NB4 (cell line): ENCODE measurements around the gene MDFIC2.

Experiments
- DNase-seq: peaks from one replicate; pipeline ENCODE4 v3.0.0; 2010; ENCODE audit warnings: low read depth
- H3K4me3 ChIP-seq: one replicate; pipeline ENCODE4 v1.5.1; 2011; ENCODE audit warnings: mild to moderate bottlenecking, low read depth, low read length, moderate library complexity
- MYC ChIP-seq: IDR thresholded peaks from 2 replicates; pipeline ENCODE4 v1.6.1; 2011; ENCODE audit warnings: low read depth, low read length
- POLR2A ChIP-seq: IDR thresholded peaks from 2 replicates; pipeline ENCODE4 v1.6.1; 2011; ENCODE audit warnings: mild to moderate bottlenecking; ENCODE audit not compliant: insufficient read length; ENCODE audit errors: extremely low read depth
- TF ChIP-seq, protein P1 (sequence below): IDR thresholded peaks from one replicate; pipeline ENCODE4 v1.5.1; 2012; ENCODE audit warnings: low read depth, low read length
- TF ChIP-seq, protein P2 (sequence below): IDR thresholded peaks from 2 replicates; pipeline ENCODE4 v1.6.1; 2011; ENCODE audit warnings: low read depth, low read length

The MDFIC2 gene

DNA sequence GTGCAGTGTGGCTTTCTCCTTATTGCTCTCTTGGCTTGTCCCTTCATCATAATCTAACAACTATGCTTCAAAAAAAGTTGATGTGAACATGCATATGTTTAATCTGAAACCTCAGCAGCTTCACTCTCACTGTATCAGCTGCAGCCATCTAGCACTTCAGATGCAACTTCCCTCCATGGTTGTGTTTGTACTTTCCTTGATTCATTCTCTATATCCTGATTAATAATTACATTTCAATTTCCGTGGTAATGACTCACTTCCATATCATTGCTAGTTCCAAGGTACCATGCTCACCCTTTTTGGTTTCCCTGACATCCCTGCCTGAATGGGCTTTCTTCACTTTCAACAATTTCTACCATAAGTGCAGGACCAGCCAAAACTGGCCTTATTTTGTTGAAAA, 51.2 kb downstream of the MDFIC2 start:
- H3K4me3 ChIP-seq = no peak overlapping the region
- TF ChIP-seq, protein P1, sequence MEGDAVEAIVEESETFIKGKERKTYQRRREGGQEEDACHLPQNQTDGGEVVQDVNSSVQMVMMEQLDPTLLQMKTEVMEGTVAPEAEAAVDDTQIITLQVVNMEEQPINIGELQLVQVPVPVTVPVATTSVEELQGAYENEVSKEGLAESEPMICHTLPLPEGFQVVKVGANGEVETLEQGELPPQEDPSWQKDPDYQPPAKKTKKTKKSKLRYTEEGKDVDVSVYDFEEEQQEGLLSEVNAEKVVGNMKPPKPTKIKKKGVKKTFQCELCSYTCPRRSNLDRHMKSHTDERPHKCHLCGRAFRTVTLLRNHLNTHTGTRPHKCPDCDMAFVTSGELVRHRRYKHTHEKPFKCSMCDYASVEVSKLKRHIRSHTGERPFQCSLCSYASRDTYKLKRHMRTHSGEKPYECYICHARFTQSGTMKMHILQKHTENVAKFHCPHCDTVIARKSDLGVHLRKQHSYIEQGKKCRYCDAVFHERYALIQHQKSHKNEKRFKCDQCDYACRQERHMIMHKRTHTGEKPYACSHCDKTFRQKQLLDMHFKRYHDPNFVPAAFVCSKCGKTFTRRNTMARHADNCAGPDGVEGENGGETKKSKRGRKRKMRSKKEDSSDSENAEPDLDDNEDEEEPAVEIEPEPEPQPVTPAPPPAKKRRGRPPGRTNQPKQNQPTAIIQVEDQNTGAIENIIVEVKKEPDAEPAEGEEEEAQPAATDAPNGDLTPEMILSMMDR = no peak
- TF ChIP-seq POLR2A = no peak
- TF ChIP-seq, protein P2, sequence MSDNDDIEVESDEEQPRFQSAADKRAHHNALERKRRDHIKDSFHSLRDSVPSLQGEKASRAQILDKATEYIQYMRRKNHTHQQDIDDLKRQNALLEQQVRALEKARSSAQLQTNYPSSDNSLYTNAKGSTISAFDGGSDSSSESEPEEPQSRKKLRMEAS = no peak
- no peak for TF ChIP-seq MYC
- DNase-seq = no peak

DNA sequence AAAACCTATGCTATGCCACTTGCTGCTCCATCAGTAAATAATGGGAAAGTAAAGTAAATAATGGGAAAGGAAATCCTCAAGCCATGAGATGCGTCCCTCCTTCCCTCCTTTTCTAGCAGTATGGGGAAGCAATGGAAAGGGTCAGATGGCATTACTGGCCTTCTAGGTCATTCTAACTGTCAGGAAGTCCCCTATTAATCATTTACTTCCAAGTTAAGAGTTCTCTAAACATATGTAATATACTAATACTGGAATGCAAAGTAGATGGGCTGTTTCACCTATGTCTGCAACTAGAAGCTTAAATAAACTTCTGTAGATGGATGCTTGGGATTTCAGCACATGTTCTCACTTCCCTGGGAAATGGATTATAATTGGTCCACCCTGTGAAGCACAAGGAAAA, 55.9 kb downstream of the MDFIC2 start:
- DNase-seq = no peak
- TF ChIP-seq, protein P2 = no peak
- no peak for TF ChIP-seq MYC
- no peak for TF ChIP-seq POLR2A
- TF ChIP-seq, protein P1 = no peak

DNA sequence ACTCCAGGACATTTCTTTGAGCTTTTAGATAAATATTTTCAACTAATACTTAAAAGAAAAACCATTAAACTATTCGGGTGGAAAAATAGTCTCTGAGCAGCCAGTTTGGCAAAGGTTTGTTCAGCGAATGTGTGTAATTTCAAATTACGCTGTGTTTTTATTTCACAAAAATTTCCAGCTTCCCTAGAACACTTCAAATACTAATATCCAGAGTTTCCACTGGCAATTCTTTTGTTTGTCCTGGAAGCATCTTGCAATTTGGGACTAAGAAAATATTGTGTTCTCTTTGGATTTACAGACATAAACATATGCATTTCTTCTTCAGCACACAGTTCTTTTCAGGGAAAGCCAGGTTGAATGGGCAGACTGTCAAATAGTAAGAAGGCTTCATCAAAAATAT, 61.9 kb downstream of the MDFIC2 start:
- no peak for TF ChIP-seq POLR2A
- TF ChIP-seq, protein P1 = no peak
- DNase-seq = no peak

More for the DNA sequence above, 55.9 kb downstream of the MDFIC2 start:
- no peak overlapping the region for H3K4me3 ChIP-seq

DNA sequence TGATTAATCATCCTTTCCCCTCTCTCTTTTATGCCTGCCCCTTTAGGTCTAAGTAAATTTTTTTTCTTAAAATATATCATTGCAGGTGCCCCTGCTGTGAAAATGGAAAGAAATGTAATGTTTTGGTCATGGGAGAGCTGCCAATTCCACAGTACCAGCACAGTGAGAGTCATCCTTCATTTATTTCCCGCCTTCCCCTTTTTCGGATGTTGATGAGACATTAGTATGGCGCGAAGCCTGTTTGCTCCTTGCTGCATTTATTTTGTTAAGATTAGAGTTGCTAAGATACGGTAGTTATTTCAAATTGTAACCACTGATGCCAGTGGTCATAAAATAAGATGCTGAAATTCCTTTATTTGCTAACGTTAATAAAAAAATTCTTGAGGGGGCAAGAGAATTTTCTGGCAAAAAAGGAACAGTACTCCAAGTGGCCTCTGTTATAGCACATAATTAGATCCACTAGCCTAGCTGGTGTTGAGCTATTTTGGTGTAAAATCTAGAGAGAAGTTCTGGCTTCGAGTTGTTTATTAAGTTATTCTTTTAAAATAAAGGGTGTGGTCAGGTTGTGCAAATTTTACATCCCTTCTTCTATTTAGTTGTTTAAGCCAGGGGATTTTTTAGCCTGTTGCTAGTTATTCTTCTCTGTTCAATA, 62.8 kb downstream of the MDFIC2 start:
- DNase-seq = no peak
- no peak for TF ChIP-seq MYC
- TF ChIP-seq, protein P2 = no peak
- TF ChIP-seq, protein P1 = no peak
- TF ChIP-seq POLR2A = no peak
- no peak overlapping the region for H3K4me3 ChIP-seq

More for the DNA sequence above, 61.9 kb downstream of the MDFIC2 start:
- H3K4me3 ChIP-seq = no peak overlapping the region

DNA sequence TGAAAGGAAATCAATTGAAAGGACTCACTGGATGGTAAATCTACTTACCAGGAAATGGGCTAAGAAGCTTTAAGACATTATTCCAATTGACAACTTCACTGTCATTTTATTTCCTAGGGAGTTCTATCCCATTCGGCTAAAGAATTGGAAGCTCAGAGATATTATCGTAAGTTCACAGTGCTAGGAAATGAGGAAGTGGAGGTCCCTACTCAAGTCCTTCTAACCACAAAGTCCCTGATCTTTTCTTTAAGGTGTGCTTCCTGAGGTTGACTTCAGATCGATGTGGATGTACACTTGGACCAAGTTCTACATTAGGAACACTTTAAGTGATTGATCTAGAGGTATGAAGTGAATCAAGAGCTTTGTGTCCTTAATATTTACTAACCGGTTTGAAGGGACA, 63.6 kb downstream of the MDFIC2 start:
- DNase-seq = no peak
- TF ChIP-seq, protein P2 = no peak
- no peak for TF ChIP-seq POLR2A
- no peak for TF ChIP-seq MYC
- TF ChIP-seq, protein P1 = no peak

DNA sequence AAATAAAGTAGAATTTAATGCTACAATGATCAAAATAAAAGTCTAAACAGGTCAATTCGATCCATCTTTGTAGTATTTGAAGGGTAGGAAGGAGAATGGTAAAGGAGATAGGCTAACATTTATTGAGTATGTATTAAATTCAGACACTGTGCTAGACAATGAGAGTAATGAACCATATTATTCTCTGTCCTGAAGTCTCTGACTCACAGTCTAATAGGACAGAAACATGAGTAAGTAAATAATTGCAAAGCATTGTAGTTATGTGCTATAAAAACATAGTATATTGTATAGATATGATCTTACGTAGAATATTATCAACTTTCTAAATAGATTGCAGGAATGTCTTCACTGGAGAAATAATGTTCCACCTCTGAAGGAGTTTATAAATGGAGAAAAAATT, 64.5 kb downstream of the MDFIC2 start:
- no peak for DNase-seq
- TF ChIP-seq, protein P1 = no peak
- TF ChIP-seq MYC = no peak
- TF ChIP-seq POLR2A = no peak
- TF ChIP-seq, protein P2 = no peak
- H3K4me3 ChIP-seq = no peak overlapping the region

More for the DNA sequence above, 63.6 kb downstream of the MDFIC2 start:
- no peak overlapping the region for H3K4me3 ChIP-seq
